KG1 (cell line): ENCODE results near the gene DACH1.

Experiments used
- DNase-seq: peaks from one replicate; lab custom pipeline; 2025; lab: John Stamatoyannopoulos, UW

The DACH1 gene

GRCh38 chr13:71774863-71775262, 92.1 kb downstream of the DACH1 start:
- no peak for DNase-seq

DNA sequence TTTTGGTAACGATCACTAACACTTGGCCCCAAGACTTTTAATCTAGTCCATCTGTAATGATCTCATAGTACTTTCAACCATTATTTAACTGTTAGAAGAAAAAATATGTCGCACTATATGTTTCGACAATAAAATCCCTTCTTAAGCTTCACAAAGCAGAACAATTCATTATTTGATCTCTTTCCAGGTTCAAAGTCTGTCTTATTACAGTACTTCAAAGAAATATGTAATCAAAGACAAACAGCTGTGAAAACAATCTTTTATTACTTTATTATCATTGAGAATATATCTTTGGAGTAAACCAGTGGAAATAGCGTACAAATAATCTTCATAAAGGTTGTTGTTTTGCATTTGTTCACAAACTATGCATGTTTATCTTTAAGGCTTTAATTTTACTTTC, 93.5 kb downstream of the DACH1 start:
- no peak for DNase-seq

DNA sequence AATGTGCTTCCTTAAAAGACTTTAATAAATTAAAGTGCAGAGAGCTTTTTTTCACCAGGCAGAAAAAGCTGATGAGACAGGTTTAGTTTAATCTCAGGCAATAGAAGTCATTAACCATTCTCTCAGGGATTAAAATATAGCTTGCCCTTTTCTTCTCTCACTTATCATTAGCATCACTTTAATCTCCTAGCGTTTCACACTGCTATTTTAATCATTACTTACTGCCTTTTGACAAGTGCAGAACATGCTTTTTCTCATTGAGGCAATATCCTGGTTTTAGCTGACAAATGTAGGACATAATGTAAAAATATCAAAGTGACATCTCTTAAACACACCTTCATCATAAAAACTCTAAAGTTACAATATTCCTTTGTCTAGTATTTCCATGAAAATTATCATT, 94.6 kb downstream of the DACH1 start:
- no peak for DNase-seq

DNA sequence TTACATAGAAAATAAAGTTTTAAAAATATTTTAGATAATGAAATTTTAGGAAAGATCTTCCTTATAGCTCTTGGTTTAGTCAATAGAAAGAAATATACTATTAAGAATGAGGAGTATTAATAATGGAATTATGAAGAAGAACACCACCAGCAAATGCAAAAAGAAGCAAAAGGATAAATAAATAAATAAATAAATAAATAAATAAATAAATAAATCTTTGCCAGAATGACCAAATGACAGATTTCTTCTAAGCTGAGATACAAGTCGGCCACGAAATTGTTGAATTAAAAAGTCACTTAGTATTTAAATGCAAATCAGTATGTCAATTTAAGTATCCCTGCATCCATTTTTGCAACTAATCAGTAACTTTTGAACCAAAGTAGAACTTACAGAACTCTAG, 95.9 kb downstream of the DACH1 start:
- DNase-seq, result no peak

DNA sequence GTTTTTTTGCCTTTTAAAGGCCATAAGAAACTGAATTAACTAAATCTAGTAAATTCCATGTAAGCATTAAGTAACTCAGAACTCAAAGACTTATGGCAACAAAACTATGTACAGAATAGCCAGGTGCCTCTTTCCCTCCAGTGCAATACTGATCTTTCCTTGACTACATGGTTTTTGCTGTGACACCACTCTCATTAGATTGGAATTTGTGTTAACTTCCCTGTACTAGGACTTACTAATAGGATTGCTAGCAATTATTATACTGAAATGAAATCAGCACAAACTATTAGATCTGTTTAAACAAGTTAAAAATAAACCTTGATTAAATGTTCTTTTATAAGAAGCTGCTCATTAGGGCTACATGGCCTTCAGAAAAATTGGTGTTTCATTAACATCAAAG, 96.3 kb downstream of the DACH1 start:
- DNase-seq, result no peak

DNA sequence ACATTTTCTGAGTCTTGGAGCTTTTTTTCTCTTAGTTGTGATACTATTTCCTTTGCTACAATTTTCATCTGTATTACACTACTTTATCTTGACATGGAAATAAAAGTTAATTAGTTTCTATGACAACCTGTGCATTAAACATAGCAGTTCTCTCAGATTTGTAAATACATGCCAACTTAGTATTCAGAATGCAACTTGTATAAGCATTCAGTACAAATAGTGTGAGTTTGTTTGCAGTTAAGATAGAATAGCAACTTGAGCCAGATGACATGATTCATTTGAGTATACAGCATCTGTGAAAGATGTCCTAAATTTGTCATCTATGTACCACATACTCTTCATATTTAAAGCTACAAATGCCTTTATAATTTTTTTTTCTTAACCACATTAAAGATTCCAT, 98.1 kb downstream of the DACH1 start:
- DNase-seq, result no peak

DNA sequence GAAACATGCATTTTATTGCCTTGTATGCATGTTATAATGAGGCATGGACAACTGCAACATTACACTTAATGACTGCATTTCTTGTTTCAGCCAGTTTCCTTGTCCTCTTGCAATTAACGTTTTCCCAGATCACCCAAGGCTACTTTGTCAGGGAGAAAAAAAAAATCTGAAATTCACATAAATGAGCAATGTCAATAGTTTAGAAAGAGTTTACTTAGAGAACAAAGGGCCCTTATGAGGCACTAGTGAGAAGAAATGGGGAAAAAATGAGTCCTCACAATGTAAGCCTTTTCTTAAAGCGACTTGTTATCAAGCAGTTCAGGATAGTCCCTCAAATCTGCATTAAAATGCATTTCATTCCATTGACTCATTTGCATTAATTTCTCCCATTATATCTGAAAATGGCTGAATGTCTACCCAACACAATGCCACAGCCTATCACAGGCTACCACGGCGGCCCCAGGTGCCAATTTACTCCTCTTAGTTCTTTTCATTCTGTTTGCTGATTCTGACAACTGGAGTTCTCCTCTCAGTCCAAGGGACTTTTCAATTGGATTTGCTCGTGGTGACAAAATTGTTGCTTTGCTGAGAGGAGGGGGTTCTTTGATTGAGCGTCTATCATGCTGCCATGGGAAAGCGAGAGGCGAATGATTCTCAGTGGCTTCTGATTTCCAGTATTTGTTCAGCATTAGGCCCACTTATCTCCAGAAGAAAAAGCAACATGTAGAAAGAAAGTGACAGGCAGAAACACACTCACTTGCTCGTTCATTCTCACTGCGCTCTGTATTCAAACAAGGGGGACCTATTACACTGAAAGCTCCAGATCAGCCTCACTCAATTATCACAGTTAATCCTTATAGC, 107.1 kb downstream of the DACH1 start:
- no peak for DNase-seq

GRCh38 chr13:71758828-71759227, 108.2 kb downstream of the DACH1 start:
- no peak for DNase-seq

DNA sequence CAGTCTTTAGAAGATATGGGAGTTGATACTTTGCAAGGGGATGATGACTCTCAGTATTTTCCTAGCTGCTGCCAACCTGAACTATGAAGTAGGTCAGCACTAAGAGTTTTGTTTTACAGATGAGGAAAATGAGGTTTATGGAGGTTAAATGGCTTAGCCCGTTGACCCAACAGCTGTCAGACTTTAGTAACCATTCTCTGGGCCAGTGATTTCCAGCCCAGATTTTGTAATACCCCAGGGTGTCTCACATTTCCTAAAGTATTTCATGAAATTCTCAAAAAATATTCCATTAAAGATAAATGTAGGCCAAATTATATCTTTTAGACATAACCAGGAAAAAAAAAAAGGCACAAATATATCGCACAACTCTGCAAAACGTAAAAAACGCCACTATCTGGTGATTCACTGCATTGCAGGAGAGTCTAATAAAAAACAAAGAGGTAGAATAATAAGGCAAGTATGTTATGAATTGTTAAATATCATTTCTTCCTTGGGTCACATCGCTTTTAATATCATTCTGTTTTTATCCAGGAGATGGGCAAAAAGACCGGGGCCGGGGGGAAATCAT, 112.5 kb downstream of the DACH1 start:
- no peak for DNase-seq

GRCh38 chr13:71752775-71753513, 114.1 kb downstream of the DACH1 start:
- DNase-seq, result no peak

GRCh38 chr13:71751073-71751472, 115.9 kb downstream of the DACH1 start:
- no peak for DNase-seq

DNA sequence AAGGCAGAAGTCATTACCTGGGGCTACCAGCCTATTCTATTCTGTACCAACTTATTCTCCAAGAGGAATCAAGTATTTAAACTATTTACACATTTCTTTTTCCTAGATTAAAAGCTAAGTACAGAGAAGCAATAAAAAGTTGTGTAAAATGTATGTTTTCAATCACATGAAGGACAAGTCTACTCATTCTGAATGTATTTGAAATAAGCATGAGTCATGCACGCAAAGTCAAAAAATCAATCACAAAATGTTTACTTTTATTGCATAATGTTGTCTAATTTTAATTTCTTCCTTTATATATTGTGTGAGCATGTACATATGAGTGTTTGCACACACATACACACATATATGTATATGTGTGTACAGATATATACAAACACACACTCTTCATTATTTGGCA, 136.7 kb downstream of the DACH1 start:
- no peak for DNase-seq

- DNase-seq, result no peak
These were observed 137.6 kb downstream of the DACH1 start for GRCh38 chr13:71729441-71729840.

DNA sequence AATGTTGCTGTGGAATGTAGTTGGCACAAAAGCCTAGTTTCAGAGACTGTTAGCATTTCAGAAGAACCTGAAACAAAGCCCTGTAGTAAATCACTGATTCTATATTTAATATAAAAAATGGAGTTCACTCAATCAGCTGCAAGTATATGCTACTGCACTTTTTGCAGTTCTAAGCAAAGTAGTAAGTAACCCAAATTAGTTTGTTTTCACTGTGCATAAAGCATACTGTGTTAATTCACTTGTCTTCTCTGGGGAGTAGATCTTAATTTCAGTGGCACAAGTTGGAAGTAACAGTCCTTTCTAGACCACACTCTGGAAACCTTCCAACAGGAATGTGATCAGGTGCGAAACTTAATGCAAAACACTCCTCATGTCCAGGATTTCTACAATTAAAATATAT, 139.3 kb downstream of the DACH1 start:
- DNase-seq, result no peak

- no peak for DNase-seq
These were observed 140.0 kb downstream of the DACH1 start for GRCh38 chr13:71727042-71727441.

GRCh38 chr13:71722206-71722605, 144.8 kb downstream of the DACH1 start:
- no peak for DNase-seq

- DNase-seq, result no peak
These were observed 145.9 kb downstream of the DACH1 start for GRCh38 chr13:71721104-71721503.

GRCh38 chr13:71718931-71719330, 148.1 kb downstream of the DACH1 start:
- DNase-seq, result no peak

DNA sequence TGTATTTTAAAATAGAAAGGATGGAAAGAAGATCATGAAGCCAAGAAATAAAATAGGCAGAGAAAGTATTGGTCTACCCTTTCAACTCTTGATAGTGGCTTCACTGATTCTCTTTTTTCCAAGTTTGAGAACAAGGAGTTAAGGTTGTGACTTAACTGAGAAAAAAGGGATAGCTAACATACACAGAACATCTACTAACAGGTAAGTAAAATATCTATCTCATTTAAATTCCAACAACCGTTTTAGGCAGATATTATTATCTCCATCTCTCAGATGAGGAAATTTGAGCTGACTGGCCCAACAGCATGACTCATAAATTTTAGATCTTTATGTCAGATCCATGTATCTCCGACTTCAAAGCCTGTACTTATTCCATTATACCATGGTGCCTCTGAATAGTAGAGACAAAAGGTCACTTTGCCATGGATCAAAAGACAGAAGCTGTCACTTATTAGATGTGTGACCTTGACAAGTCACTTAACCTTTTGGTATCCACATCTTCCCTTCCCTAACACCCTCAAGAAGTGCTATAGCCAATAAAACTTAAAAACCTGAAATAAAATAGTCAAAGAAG, 152.1 kb downstream of the DACH1 start:
- no peak for DNase-seq

DNA sequence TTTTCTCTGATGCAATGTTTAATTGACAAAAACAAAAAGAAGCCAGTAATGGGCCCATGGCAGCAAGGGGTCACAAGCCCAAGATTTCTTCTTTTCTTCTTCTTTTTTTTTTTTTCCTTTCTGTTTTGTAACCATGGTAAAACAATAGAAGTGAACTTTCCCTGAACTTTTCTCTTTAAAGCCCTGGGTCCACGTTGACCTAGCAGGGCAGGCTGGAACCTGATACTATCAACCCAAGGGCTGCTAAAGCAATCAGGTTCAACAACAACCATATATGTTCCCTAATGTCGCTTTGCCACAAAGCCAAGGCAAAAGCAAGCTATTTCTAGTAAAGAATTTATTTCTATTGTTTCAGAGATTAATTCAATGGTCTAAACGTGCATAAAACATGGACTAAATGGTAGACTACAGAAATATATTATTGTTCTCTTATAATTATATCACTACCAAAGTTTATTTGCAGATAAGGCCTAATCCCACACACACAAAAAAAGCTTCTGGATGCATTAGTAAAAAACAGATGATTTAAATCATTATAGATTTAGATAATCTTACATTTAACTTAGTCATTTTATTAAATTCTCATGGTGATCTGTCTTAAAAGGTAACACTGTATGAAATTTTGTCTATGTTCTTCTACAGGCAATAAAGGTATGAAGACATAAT, 153.9 kb downstream of the DACH1 start:
- DNase-seq, result peak; percentile 9

DNA sequence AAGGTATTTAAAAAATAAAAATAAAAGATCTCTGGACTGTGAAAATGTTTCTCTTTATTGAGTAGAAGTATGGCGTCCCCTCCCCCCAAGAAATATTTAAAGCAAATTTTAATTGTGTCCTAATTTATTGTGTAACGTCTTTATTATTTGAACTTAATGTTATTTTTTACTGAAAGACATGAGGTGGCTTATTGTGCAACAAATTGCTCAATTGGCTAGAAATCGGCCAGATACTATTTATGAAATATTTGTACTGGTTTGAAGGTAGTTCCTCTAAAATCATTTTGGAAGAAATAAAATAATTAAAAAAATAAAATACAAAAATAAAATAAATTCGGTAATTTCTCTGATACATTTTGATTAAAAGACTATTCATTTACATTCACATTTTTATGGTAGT, 162.3 kb downstream of the DACH1 start:
- DNase-seq, result no peak

GRCh38 chr13:71703138-71703537, 163.9 kb downstream of the DACH1 start:
- no peak for DNase-seq
